Natural killer cell (primary cell): ENCODE measurements around the gene GATD1. TPM values are rescaled to one million over a fixed set of nuclear protein-coding genes. Genes with fewer than 3 reads are reported as not detected.

Experiments used
- ATAC-seq, 3 donors: fragments of 150-1000 bp in 2 of 3; fragments of 200-7000 bp in 1 of 3; cut with Tn5 transposase; 1 replicate in 1 of 3; 2 replicates in 2 of 3; pipeline ENCODE4 v1.10.0; 2021; ENCODE audit warnings: mild to moderate bottlenecking in 2 of 3, moderate library complexity in 2 of 3
- DNase-seq, 2 donors: peaks; one replicate each; pipeline versions ENCODE4 v3.0.0 to v3.0.0-alpha.2; 2013 to 2021; ENCODE audit warnings: mixed read lengths in 1 of 2
- H3K27ac ChIP-seq: one replicate; pipeline ENCODE4 v1.5.1; 2013; ENCODE audit warnings: mild to moderate bottlenecking, low read length
- H3K27me3 ChIP-seq: one replicate; pipeline ENCODE4 v1.6.1; 2013; ENCODE audit warnings: low read length; ENCODE audit not compliant: control insufficient read depth, insufficient read depth
- H3K36me3 ChIP-seq: one replicate; pipeline ENCODE4 v1.6.1; 2013; ENCODE audit warnings: low read length; ENCODE audit not compliant: control insufficient read depth, insufficient read depth
- H3K4me1 ChIP-seq: one replicate; pipeline ENCODE4 v1.6.1; 2013; ENCODE audit warnings: low read length; ENCODE audit not compliant: control insufficient read depth, insufficient read depth
- H3K4me3 ChIP-seq: one replicate; pipeline ENCODE4 v1.5.1; 2013; ENCODE audit warnings: low read length
- H3K9me3 ChIP-seq: one replicate; pipeline ENCODE4 v1.6.1; 2013; ENCODE audit warnings: low read length; ENCODE audit not compliant: control insufficient read depth, insufficient read depth
- H3K27ac Mint-ChIP-seq, 2 donors: one replicate each; pipeline ENCODE4 v1.8.0; 2022; ENCODE audit warnings: mild to moderate bottlenecking in 2 of 2, mixed read lengths in 2 of 2, moderate library complexity in 1 of 2
- H3K27me3 Mint-ChIP-seq, 2 donors: one replicate each; pipeline ENCODE4 v1.8.0; 2022; ENCODE audit warnings: low read depth in 2 of 2, mixed read lengths in 2 of 2
- H3K36me3 Mint-ChIP-seq: one replicate; pipeline ENCODE4 v1.8.0; 2022; ENCODE audit warnings: mixed read lengths
- H3K4me1 Mint-ChIP-seq, 2 donors: one replicate each; pipeline ENCODE4 v1.8.0; 2022; ENCODE audit warnings: mixed read lengths in 2 of 2
- H3K4me3 Mint-ChIP-seq: one replicate; pipeline ENCODE4 v1.8.0; 2022; ENCODE audit warnings: mild to moderate bottlenecking, moderate library complexity, mixed read lengths
- H3K9me3 Mint-ChIP-seq, 2 donors: one replicate each; pipeline ENCODE4 v1.8.0; 2022; ENCODE audit warnings: mixed read lengths in 2 of 2
- CTCF ChIP-seq: fragments of 200-600 bp; IDR thresholded peaks from one replicate; pipeline ENCODE4 v1.8.0; 2022; ENCODE audit warnings: antibody characterized with exemption
- WGBS: methylation state at CpG from one replicate; pipeline ENCODE4 v1.1.7; 2013; ENCODE audit warnings: missing lambda C conversion rate; ENCODE audit not compliant: insufficient coverage; 5-methylcytosine and 5-hydroxymethylcytosine counted together
- intact Hi-C: fragments of 100-400 bp; cut with micrococcal nuclease; formaldehyde crosslinking; loops from one replicate; pipeline ENCODE4 v1.14.2; 2022
- total RNA-seq, 4 donors: library from RNA; stranded (reverse); fragments of 120-200 nt in 1 of 4; gene quantifications; one replicate each; pipeline versions ENCODE4 v1.2.3 to v1.2.4, GENCODE V29; 2013 to 2022

The GATD1 gene
- total RNA-seq, 3 donors from 2014 or later (not counting 1 experiment from before 2014, with no cell fraction given), result 40.4 to 43.1 (median 42.1) TPM

GRCh38 chr11:728901-729491, 48.3 kb downstream of the GATD1 start:
- H3K4me1 ChIP-seq, result peaks cover 30% of the 10 kb centered on the region
- 92% methylated on average over 15 of the region's 15 CpGs for WGBS
- no peak overlapping the region for H3K4me3 ChIP-seq
- intact Hi-C loops, result loop anchor here (10.0 kb wide), 2 partner anchors 74 to 114 kb away; partner anchors contain the start of gene IRF7
- Mint-ChIP-seq H3K9me3 (no peaks in the 10 kb centered on the region), H3K4me3 (no peak overlapping the region), H3K4me1 (peaks cover 0 to 5% of the 10 kb centered on the region in 2 donors), H3K36me3 (no peaks in the 10 kb centered on the region), H3K27me3 (peaks cover 0 to 3% of the 10 kb centered on the region in 2 donors), H3K27ac (no peak overlapping the region)
- DNase-seq (no peak), ATAC-seq (no peak)
- no peak for TF ChIP-seq CTCF
- no peak overlapping the region for H3K27ac ChIP-seq
- no peaks in the 10 kb centered on the region for H3K9me3 ChIP-seq
- no peaks in the 10 kb centered on the region for H3K36me3 ChIP-seq
- H3K27me3 ChIP-seq, result no peaks in the 10 kb centered on the region

GRCh38 chr11:727859-728748, 49.2 kb downstream of the GATD1 start:
- Mint-ChIP-seq H3K27me3 (peaks cover 4 to 7% of the 10 kb centered on the region in 2 donors), H3K36me3 (no peaks in the 10 kb centered on the region), H3K4me1 (peaks cover 4 to 9% of the 10 kb centered on the region in 2 donors), H3K27ac (no peak overlapping the region), H3K9me3 (no peaks in the 10 kb centered on the region), H3K4me3 (no peak overlapping the region)
- Histone ChIP-seq H3K4me1 (peaks cover 32% of the 10 kb centered on the region), H3K36me3 (no peaks in the 10 kb centered on the region), H3K27me3 (no peaks in the 10 kb centered on the region), H3K4me3 (no peak overlapping the region), H3K27ac (no peak overlapping the region), H3K9me3 (no peaks in the 10 kb centered on the region)
- intact Hi-C loops, result loop anchor here (10.0 kb wide), 2 partner anchors 73 to 113 kb away; partner anchors contain the start of gene IRF7
- ATAC-seq (peak; percentile 80 to 90 (median 84)), DNase-seq (peak; percentile 76 to 88)
- TF ChIP-seq CTCF, result peak; percentile 97
- 39% methylated on average over 30 of the region's 31 CpGs for WGBS

- no peak for TF ChIP-seq CTCF
- Histone ChIP-seq H3K4me1 (peaks cover 38% of the 10 kb centered on the region), H3K4me3 (no peak overlapping the region), H3K27me3 (peaks cover 3% of the 10 kb centered on the region), H3K27ac (no peak overlapping the region), H3K36me3 (no peaks in the 10 kb centered on the region), H3K9me3 (no peaks in the 10 kb centered on the region)
- H3K4me3 Mint-ChIP-seq, result no peak overlapping the region
- peaks cover 6 to 11% of the 10 kb centered on the region in 2 donors for H3K4me1 Mint-ChIP-seq
- no peak for ATAC-seq
- peaks cover 5 to 7% of the 10 kb centered on the region in 2 donors for H3K27me3 Mint-ChIP-seq
- intact Hi-C loops, result loop anchor here (10.0 kb wide), 2 partner anchors 72 to 112 kb away; partner anchors contain the start of gene IRF7
- H3K27ac Mint-ChIP-seq, result peak overlapping the region in 1 of 2 donors; percentile 66
- WGBS, result 95% methylated on average over 12 of the region's 12 CpGs
- DNase-seq, result peak in 1 of 2 donors; percentile 14
- no peaks in the 10 kb centered on the region for H3K9me3 Mint-ChIP-seq
- H3K36me3 Mint-ChIP-seq, result no peaks in the 10 kb centered on the region
These were observed 50.0 kb downstream of the GATD1 start for GRCh38 chr11:727281-727701.
